Vagina (tissue), 2 donors: ENCODE data around the gene CARD11.

ENCODE experiments used
- POLR2A ChIP-seq, 2 donors: fragments of 450-650 bp; IDR thresholded peaks; one replicate each; pipeline ENCODE4 v1.6.1; 2017; ENCODE audit warnings: antibody characterized with exemption in 2 of 2, mild to moderate bottlenecking in 2 of 2, moderate library complexity in 2 of 2
- POLR2AphosphoS5 ChIP-seq, 2 donors: sonication (generic); formaldehyde crosslinking; IDR thresholded peaks; one replicate each; pipeline ENCODE4 v1.9.0; 2017; ENCODE audit warnings: antibody characterized with exemption in 2 of 2, mild to moderate bottlenecking in 2 of 2, low read depth in 1 of 2; ENCODE audit not compliant: insufficient read depth in 1 of 2
- TF ChIP-seq, protein P1 (sequence below), 3 experiments: fragments of 450-650 bp in 2 of 3; fragments of 200-600 bp in 1 of 3; sonication (generic) in 1 of 3; IDR thresholded peaks; one replicate each; pipeline ENCODE4 v1.5.1; 2017 to 2019; ENCODE audit warnings: antibody characterized with exemption in 3 of 3, mild to moderate bottlenecking in 2 of 3, moderate library complexity in 2 of 3

DNA sequence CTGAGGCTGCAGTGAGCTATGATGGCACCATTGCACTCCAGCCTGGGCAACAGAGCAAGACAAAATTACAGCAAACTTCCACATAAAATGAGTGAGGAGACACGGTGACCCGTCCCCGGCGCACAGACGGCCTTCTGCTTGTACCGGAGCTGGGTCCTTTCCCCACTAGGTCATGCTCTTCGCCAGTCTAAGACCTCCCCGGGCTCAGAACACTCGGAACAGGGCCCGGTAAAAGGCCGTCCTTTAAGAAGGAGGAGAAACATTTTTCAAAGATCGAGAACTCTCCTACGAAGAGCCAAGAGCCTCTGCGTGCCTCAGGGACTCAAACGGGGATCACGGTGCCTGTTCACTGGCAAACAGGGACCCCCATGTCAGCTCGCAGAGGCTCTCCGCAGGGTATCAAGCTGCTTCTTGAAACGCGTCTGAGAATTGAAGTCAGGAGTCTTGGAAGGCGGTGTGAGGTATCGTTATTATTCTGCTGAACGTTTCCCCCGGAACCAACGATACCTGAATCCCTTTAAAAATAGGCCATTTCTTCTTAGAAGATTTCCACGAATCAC lies 9.0 kb downstream of the CARD11 start:
- TF ChIP-seq, protein P1, sequence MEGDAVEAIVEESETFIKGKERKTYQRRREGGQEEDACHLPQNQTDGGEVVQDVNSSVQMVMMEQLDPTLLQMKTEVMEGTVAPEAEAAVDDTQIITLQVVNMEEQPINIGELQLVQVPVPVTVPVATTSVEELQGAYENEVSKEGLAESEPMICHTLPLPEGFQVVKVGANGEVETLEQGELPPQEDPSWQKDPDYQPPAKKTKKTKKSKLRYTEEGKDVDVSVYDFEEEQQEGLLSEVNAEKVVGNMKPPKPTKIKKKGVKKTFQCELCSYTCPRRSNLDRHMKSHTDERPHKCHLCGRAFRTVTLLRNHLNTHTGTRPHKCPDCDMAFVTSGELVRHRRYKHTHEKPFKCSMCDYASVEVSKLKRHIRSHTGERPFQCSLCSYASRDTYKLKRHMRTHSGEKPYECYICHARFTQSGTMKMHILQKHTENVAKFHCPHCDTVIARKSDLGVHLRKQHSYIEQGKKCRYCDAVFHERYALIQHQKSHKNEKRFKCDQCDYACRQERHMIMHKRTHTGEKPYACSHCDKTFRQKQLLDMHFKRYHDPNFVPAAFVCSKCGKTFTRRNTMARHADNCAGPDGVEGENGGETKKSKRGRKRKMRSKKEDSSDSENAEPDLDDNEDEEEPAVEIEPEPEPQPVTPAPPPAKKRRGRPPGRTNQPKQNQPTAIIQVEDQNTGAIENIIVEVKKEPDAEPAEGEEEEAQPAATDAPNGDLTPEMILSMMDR (IDR thresholded peaks at IDR 0.05): no peak
- TF ChIP-seq POLR2A (IDR thresholded peaks at IDR 0.05) (no peak), POLR2AphosphoS5 (IDR thresholded peaks at IDR 0.05; ENCODE audit: insufficient read depth in 1 of 2, low read depth in 1 of 2) (no peak)
